AG10803 (cell line): ENCODE results near the gene RNU7-1.

ENCODE experiments used
- DNase-seq: peaks from one replicate; pipeline ENCODE4 v3.0.0; 2010; ENCODE audit warnings: low read depth
- H3K4me3 ChIP-seq: 2 replicates; pipeline ENCODE4 v1.5.1; 2011; ENCODE audit warnings: mild to moderate bottlenecking, low read length, control low read depth
- CTCF ChIP-seq: conservative IDR thresholded peaks from 2 replicates; pipeline ENCODE4 v1.5.1; 2011; ENCODE audit warnings: mild to moderate bottlenecking, low read length, control low read depth, inconsistent platforms

The RNU7-1 gene

GRCh38 chr12:6943722-6944380, at the start of gene RNU7-1, which contains the start of gene C12orf57:
Gene RNU7-1, plus strand, starts transcription at chr12:6943816.
Gene C12orf57, plus strand, starts transcription at chr12:6944022. Its CDS starts 100 bp downstream, at chr12:6944122.
- DNase-seq: peak; percentile 81
- no peak for TF ChIP-seq CTCF
- H3K4me3 ChIP-seq: peak within 1 kb of the TSS; percentile 88

GRCh38 chr12:6894321-6894720, 49.3 kb upstream of the RNU7-1 start:
- DNase-seq: no peak
- H3K4me3 ChIP-seq: no peak overlapping the region
- no peak for TF ChIP-seq CTCF

- no peak overlapping the region for H3K4me3 ChIP-seq
- no peak for TF ChIP-seq CTCF
- DNase-seq: no peak
These were observed 46.7 kb upstream of the RNU7-1 start for GRCh38 chr12:6896846-6897435.

GRCh38 chr12:6899427-6899826, 44.2 kb upstream of the RNU7-1 start:
- no peak for TF ChIP-seq CTCF
- no peak for DNase-seq
- no peak overlapping the region for H3K4me3 ChIP-seq

- no peak overlapping the region for H3K4me3 ChIP-seq
- TF ChIP-seq CTCF: no peak
These were observed 43.6 kb upstream of the RNU7-1 start for GRCh38 chr12:6899837-6900519.

GRCh38 chr12:6902448-6902847, 41.2 kb upstream of the RNU7-1 start:
- no peak overlapping the region for H3K4me3 ChIP-seq
- DNase-seq: no peak
- no peak for TF ChIP-seq CTCF

More at GRCh38 chr12:6899837-6900519, 43.6 kb upstream of the RNU7-1 start:
- no peak for DNase-seq
